Measurements from ENCODE around the gene TIGD2. TPM values are rescaled to one million over a fixed set of nuclear protein-coding genes. Genes with fewer than 3 reads are reported as not detected.
A peak's percentile ranks its signal among the peaks of the same experiment; 100 is the strongest.

TIGD2 gene
- total and polyA plus RNA-seq, 2 of the 13 experiments (the other 11 are each of a cell fraction or from before 2014, with no cell fraction given): 3.1 to 15.5 TPM

DNA sequence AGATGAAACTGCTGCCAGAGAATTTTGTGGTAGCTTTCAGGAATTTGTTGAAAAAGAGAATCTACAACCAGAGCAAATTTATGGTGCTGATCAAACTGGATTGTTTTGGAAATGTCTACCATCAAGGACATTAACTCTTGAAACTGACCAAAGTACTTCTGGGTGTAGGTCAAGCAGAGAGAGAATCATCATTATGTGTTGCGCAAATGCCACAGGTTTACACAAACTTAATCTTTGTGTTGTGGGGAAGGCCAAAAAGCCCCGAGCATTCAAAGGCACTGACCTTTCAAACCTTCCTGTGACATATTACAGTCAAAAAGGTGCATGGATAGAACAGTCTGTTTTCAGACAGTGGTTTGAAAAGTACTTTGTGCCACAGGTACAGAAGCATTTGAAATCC, 2.1 kb downstream of the TIGD2 start (continued):
- TF ChIP-seq, protein P1, sequence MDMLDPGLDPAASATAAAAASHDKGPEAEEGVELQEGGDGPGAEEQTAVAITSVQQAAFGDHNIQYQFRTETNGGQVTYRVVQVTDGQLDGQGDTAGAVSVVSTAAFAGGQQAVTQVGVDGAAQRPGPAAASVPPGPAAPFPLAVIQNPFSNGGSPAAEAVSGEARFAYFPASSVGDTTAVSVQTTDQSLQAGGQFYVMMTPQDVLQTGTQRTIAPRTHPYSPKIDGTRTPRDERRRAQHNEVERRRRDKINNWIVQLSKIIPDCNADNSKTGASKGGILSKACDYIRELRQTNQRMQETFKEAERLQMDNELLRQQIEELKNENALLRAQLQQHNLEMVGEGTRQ (IDR thresholded peaks at IDR 0.05; ENCODE audit: low read depth, low read length): no peak
- TF ChIP-seq, protein P1 (CRISPR knock-in tag; IDR thresholded peaks at IDR 0.05; ENCODE audit: borderline replicate concordance): no peak
- TF ChIP-seq, protein P2, sequence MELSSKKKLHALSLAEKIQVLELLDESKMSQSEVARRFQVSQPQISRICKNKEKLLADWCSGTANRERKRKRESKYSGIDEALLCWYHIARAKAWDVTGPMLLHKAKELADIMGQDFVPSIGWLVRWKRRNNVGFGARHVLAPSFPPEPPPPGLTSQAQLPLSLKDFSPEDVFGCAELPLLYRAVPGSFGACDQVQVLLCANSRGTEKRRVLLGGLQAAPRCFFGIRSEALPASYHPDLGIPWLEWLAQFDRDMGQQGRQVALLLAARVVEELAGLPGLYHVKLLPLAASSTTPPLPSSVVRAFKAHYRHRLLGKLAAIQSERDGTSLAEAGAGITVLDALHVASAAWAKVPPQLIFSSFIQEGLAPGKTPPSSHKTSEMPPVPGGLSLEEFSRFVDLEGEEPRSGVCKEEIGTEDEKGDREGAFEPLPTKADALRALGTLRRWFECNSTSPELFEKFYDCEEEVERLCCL (CRISPR knock-in tag; IDR thresholded peaks at IDR 0.05; ENCODE audit: borderline replicate concordance): no peak
- TF ChIP-seq ZIK1 (CRISPR knock-in tag; IDR thresholded peaks at IDR 0.05; ENCODE audit: borderline replicate concordance, low read depth): no peak
- no peak for TF ChIP-seq PLRG1 (conservative IDR thresholded peaks at IDR 0.05)
- TF ChIP-seq RBFOX2 (IDR thresholded peaks at IDR 0.05; ENCODE audit: low read depth, low read length): no peak
- no peak for TF ChIP-seq FOXP1 (IDR thresholded peaks at IDR 0.05)
- TF ChIP-seq FOXP1 (CRISPR knock-in tag; IDR thresholded peaks at IDR 0.05): peak; percentile 80
- TF ChIP-seq, protein P3, sequence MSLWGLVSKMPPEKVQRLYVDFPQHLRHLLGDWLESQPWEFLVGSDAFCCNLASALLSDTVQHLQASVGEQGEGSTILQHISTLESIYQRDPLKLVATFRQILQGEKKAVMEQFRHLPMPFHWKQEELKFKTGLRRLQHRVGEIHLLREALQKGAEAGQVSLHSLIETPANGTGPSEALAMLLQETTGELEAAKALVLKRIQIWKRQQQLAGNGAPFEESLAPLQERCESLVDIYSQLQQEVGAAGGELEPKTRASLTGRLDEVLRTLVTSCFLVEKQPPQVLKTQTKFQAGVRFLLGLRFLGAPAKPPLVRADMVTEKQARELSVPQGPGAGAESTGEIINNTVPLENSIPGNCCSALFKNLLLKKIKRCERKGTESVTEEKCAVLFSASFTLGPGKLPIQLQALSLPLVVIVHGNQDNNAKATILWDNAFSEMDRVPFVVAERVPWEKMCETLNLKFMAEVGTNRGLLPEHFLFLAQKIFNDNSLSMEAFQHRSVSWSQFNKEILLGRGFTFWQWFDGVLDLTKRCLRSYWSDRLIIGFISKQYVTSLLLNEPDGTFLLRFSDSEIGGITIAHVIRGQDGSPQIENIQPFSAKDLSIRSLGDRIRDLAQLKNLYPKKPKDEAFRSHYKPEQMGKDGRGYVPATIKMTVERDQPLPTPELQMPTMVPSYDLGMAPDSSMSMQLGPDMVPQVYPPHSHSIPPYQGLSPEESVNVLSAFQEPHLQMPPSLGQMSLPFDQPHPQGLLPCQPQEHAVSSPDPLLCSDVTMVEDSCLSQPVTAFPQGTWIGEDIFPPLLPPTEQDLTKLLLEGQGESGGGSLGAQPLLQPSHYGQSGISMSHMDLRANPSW (CRISPR knock-in tag; IDR thresholded peaks at IDR 0.05; ENCODE audit: borderline replicate concordance): 0 out of 2 replicates have a peak, but pooled peaks have one; percentile 56
- TF ChIP-seq TBX2 (CRISPR knock-in tag; IDR thresholded peaks at IDR 0.05; ENCODE audit: borderline replicate concordance): peak; percentile 43; the same call in 1 of the 2 replicates
- no peak for TF ChIP-seq ZNF749 (CRISPR knock-in tag; IDR thresholded peaks at IDR 0.05; ENCODE audit: borderline replicate concordance)
- TF ChIP-seq ZNF331 (CRISPR knock-in tag; IDR thresholded peaks at IDR 0.05): peak; percentile 85; the same call in 1 of the 2 replicates
- TF ChIP-seq, protein P4, sequence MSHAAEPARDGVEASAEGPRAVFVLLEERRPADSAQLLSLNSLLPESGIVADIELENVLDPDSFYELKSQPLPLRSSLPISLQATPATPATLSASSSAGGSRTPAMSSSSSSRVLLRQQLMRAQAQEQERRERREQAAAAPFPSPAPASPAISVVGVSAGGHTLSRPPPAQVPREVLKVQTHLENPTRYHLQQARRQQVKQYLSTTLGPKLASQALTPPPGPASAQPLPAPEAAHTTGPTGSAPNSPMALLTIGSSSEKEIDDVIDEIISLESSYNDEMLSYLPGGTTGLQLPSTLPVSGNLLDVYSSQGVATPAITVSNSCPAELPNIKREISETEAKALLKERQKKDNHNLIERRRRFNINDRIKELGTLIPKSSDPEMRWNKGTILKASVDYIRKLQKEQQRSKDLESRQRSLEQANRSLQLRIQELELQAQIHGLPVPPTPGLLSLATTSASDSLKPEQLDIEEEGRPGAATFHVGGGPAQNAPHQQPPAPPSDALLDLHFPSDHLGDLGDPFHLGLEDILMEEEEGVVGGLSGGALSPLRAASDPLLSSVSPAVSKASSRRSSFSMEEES (CRISPR knock-in tag; IDR thresholded peaks at IDR 0.05): peak; percentile 24; the same call in 1 of the 2 replicates
- no peak for TF ChIP-seq ZFP36L1 (CRISPR knock-in tag; IDR thresholded peaks at IDR 0.05)
- TF ChIP-seq ZNF746 (CRISPR knock-in tag; IDR thresholded peaks at IDR 0.05): no peak
- peak; percentile 56; the same call in 1 of the 2 replicates for TF ChIP-seq NFIC (IDR thresholded peaks at IDR 0.05; ENCODE audit: low read length)
- TF ChIP-seq TOE1 (CRISPR knock-in tag; IDR thresholded peaks at IDR 0.05): no peak
- TF ChIP-seq EHMT2 (IDR thresholded peaks at IDR 0.05; ENCODE audit: borderline replicate concordance, low read depth, low read length): peak; percentile 66
- no peak for TF ChIP-seq ZNF121 (CRISPR knock-in tag; IDR thresholded peaks at IDR 0.05)
- TF ChIP-seq RARA (CRISPR knock-in tag; IDR thresholded peaks at IDR 0.05): peak; percentile 81
- no peak for TF ChIP-seq SMC3 (IDR thresholded peaks at IDR 0.05; ENCODE audit: low read length)
- TF ChIP-seq, protein P5, sequence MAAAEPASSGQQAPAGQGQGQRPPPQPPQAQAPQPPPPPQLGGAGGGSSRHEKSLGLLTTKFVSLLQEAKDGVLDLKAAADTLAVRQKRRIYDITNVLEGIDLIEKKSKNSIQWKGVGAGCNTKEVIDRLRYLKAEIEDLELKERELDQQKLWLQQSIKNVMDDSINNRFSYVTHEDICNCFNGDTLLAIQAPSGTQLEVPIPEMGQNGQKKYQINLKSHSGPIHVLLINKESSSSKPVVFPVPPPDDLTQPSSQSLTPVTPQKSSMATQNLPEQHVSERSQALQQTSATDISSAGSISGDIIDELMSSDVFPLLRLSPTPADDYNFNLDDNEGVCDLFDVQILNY (CRISPR knock-in tag; conservative IDR thresholded peaks at IDR 0.05): no peak

All from HepG2 (cell line).